HS-27A (cell line): ENCODE results near the gene ARMC12.

ENCODE experiments used
- DNase-seq: peaks from one replicate; pipeline ENCODE4 v3.0.0-alpha.2; 2012; ENCODE audit warnings: low read depth, missing footprints

Gene ARMC12

GRCh38 chr6:35735452-35735851 lies 1.4 kb upstream of the ARMC12 start:
- no peak for DNase-seq

GRCh38 chr6:35736253-35736894 lies 458 bp upstream of the ARMC12 start:
- no peak for DNase-seq

GRCh38 chr6:35737413-35738211 lies 780 bp downstream of the ARMC12 start:
- no peak for DNase-seq

DNA sequence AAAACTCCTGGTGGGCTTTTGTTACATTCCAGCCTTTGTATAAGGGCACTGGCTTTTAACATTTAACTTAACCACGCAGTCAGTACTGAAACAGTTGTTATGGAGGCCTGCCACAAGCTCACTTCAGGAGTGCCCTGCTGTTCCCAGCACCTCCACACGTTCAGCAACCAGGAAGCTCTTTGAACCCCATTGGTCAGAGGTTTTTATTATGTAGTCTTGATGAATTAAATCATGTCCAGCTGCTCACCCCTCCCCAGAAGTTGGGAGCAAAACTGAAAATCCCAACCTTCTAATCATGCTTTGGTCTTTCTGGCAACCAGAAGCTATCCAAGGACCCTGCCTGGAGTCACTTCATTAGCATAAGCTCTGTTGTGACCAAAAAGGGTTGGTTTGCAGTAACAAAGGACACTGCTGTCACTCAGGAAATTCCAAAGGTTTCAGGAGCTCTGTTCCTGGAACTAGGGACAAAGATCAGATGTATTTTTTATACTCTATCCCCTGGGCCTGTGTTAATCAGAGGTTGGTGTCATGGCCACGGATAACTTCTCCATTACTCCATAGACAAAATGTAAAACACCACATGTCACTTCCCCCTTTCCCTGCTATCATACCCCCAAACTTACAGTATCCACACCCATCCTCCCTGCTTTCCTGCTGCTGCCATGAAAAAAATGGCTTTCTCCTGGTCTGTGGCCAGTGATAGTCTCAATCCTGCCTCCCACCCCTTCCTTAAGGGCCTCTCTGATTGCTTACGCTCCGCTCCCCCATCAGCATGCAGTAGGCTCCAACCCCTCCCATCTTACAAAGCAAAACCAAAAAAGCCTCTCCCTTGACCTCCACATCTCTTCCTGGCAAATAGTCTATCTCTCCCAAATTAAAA lies 3.1 kb downstream of the ARMC12 start:
- no peak for DNase-seq

- no peak for DNase-seq
Observed at GRCh38 chr6:35742842-35743241, 6.0 kb downstream of the ARMC12 start.

GRCh38 chr6:35745509-35745908 lies 8.7 kb downstream of the ARMC12 start:
- DNase-seq = no peak

DNA sequence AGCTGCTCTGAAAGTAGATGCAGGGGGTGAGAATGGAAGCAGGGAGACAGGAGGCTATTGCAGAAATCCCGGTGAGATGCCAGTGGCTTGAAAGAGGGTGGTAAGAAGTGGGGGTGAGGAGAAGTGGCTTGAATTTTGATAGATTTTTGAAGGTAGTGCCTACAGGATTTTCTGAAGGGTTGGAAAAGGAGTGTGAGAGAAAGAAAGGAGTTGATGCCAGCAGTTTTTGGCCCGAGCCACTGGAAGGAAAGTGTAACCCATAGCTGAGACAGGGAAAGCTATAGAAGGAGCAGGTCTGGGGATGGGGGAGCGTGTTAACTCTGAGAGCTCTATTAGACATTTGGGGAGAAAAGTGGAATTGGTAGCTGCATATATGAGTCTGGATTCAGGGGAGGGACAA lies 9.7 kb downstream of the ARMC12 start:
- DNase-seq = no peak

- no peak for DNase-seq
Observed at GRCh38 chr6:35747877-35748276, 11.0 kb downstream of the ARMC12 start.

DNA sequence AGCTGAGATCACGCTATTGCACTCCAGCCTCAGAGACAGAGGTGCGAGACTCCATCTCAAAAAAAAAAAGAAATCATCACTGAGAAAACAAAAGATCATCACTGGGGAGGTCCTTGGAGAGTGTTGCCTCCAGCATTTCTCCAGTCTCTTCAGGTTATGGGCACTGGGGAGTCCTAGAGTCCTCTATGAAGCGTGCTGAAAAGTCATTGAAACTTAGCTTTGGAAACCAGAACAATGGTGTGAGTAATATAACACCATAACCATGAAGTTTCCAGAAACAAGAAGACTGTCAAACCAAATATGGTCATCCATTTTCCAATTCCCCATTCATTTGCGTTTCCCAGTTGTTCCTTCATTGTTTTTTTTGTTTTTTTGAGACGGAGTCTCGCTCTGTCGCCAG lies 13.7 kb downstream of the ARMC12 start:
- DNase-seq = no peak

GRCh38 chr6:35751594-35751993 lies 14.8 kb downstream of the ARMC12 start:
- DNase-seq = no peak

GRCh38 chr6:35752330-35752729 lies 15.5 kb downstream of the ARMC12 start:
- DNase-seq = no peak

DNA sequence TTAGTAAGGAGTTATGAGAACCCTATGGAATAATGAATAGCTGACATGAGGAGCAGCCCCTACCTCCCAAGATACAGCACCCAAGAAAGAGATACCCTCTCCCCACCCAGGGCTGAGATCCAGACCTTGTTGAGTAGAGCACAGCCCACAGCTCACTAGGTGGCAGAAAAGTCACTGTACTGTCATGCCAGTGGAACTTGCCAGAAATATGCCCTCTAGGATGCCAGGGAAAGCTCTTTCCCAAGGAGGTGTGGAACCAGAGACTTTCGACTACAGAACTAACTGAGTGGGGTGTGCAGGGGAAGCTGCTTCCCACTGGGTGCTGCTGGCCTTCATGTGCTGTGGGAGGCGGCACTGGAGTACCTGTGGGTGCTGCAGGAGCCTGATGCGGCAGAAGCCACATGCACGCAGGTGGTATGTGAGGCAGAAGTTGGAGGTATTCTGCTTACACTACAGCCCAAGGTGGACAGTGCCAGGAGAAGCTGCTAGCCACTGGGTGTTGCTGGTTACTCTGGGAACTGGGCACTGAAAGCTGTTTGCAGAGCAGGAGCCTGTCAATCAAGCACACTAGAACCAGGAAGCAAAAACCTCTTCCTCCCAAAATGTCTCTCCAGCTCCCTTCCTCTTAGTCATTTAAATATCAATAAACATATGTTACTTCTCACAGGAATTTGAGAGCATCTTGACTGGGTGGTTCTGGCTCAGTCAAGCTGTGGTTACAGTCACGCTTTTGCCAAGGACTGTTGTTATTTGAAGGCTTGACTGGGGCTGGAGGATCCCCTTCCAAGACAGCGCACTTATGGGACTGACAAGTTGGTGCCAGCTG lies 17.8 kb downstream of the ARMC12 start:
- no peak for DNase-seq

GRCh38 chr6:35755278-35755924 lies 18.6 kb downstream of the ARMC12 start:
- DNase-seq = no peak

GRCh38 chr6:35757456-35758123 lies 20.8 kb downstream of the ARMC12 start:
- no peak for DNase-seq

- no peak for DNase-seq
Observed at GRCh38 chr6:35759426-35759825, 22.6 kb downstream of the ARMC12 start.

DNA sequence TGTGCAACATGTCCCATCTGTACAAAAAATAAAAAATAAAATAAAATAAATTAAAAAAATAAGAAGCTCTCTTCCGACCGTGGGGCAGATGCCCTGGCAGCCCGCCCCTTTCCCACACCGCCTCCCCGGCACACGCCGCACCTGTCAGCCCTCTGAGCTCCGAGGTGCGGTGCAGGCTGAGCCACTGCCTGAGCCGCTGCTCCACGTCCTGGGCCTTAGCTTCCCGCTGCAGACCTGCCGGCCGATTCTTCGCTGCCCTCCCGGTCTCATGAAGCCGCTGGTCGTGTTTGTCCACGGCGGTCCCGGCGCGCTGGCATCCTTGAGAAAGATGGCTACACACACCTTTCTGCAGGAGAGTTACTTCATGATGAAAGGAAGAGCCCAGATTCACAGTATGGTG lies 28.9 kb downstream of the ARMC12 start:
- no peak for DNase-seq

DNA sequence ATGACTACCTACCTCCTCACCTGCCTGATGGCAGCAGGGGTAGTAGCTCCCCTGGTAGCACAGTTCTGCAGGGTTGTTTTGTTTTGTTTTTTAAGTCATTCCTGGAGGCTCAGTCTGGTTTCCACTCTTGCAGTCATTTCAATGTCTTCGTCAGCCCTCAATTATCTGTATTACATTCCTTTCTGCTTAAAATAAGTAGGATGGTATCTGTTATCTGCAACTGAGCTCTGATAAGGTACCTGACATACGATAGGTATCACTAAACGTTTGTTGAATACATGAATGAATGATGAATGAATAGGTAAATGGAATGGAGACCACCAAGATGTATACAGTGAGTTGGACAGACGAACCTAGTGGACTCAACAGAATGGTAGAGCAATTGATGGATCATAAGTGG lies 32.4 kb downstream of the ARMC12 start:
- no peak for DNase-seq

DNA sequence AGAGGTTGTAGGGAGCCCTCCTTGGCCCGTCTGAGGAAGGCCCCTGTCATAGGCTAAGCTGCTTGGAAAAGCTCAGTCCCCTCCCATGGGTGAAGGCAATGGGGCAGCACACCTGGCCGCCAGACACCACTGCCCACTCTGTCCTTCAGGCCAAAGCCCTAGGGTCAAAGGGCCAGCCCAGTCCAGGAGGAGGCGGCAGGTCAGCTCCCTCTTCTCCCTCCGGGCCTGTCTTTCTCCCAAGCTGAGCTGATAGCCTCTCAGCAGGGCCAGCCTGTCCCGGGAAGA lies 34.5 kb downstream of the ARMC12 start:
- DNase-seq = no peak

DNA sequence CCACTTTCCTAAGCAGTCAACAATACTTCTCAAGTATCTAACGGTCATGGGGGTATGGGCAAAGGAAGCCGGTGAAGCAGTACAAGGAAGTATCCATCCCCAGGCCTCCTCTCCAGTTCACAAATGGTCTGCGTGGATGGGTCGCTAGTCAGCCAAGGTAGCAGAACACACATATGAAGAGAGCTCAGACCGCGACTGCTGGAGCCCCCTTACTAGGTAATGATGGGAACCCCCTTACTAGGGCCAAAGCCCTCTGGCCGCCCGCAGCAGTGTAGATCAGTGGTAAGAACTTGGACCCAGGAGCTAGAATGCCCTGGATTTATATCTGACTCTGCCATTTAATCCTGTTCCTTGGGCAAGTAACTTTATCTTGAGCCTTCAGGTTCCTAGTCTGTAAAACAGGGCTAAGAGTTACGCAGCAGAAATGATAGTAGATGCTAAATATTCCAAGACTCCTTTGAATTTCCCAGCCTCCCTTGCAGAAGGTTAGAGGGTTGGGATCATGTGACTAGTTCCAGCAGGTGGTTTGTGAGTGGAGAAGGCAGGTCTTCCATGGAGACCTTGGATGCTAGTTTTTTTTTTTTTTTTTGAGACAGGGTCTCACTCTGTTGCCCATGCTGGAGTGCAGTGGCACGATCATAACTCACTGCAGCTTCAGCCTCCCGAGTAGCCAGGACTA lies 37.4 kb downstream of the ARMC12 start:
- no peak for DNase-seq

GRCh38 chr6:35775031-35775430 lies 38.2 kb downstream of the ARMC12 start:
- DNase-seq = no peak
